Dermis microvascular lymphatic vessel endothelial cell (primary cell): ENCODE results near the gene COL4A1. TPM values are rescaled to one million over a fixed set of nuclear protein-coding genes. Genes with fewer than 3 reads are reported as not detected.

Source experiments
- DNase-seq, 2 donors: peaks; one replicate each; pipeline versions ENCODE4 v3.0.0 to v3.0.0-alpha.2; 2010; ENCODE audit warnings: low read depth in 2 of 2
- total RNA-seq: library from RNA; depleted of rRNA; stranded (reverse); fragments of >200 nt; gene quantifications from 2 replicates; pipeline ENCODE4 v1.2.1, GENCODE V29; 2014

Gene COL4A1
- total RNA-seq, 1 donor from 2014 or later: 1,098 TPM

DNA sequence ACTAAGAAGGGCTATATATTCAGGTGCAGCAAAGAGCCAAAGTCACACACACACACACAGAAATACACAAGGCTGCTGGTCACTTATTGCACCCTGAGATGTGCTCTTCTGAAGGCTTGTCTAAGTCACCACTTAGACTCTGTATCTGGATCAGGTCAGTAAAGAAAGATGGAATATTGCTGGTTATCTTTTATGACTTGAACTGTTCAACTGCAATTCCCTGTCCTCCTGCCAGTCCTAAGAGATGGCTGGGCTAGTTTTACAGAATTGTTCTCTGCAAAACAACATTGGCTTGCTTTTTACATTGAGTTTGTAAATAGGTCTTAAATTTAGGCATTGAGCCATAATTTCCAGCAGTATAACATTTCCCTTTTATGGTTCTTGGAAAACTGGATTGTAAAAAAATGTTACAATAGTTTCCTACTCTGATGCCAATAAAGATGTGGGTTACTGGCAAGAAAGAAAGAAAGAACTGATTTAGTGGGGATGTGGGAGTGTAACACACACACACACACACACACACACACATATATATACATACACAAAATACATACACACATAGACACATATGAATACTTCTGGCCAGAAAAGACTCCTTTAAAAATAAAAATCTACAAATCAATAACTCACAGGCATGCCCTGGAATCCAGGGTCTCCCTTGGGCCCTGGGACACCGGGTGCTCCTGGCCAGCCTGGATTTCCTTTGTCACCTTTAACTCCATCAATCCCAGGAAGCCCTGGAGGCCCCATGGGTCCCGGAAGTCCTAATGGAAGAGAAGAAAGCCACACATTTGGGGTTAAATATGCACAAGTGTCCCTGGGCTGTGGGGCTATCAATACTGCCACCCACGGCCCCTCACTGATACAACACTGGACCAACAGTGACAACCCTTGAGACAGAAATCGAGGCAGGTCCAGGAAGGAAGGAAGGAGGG lies 137.7 kb downstream of the COL4A1 start:
- peak in 1 of 2 donors; percentile 30 for DNase-seq

DNA sequence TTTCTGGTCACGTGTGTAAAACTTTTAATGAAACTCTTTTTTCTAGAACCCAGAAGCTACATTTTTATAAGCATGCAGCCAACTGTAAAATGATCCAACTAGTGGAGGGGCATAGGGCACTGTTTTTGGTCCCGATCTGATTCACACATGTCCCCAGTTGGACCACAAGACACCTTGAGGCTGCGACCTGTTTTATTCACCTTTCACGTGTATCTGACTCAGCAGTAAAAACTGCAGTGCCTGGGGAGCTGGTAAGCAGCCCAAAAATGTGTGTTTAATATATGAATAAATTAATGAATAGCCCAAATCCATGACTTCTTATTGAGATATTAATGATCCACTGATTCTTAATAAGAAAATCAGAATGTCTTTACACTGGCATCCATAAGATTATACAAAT lies 140.4 kb downstream of the COL4A1 start:
- DNase-seq: no peak

DNA sequence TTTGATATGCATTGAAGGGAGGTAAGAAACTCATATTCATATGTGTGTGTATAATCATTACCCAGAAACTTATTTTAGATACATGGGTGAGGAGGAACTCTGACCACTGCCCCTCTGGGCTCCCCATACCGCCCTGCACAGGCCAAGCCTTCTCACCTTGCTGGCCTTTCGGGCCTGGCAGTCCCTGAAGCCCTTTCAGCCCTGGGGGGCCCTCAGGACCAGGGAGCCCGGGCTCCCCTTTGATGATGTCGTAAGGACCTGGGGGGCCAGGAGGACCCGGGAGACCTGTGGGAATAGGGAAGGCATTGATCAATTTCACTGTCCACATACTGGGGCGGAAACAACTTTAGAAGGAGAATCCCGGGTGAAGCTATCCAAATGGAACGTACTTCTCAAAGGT lies 142.3 kb downstream of the COL4A1 start:
- DNase-seq: no peak

DNA sequence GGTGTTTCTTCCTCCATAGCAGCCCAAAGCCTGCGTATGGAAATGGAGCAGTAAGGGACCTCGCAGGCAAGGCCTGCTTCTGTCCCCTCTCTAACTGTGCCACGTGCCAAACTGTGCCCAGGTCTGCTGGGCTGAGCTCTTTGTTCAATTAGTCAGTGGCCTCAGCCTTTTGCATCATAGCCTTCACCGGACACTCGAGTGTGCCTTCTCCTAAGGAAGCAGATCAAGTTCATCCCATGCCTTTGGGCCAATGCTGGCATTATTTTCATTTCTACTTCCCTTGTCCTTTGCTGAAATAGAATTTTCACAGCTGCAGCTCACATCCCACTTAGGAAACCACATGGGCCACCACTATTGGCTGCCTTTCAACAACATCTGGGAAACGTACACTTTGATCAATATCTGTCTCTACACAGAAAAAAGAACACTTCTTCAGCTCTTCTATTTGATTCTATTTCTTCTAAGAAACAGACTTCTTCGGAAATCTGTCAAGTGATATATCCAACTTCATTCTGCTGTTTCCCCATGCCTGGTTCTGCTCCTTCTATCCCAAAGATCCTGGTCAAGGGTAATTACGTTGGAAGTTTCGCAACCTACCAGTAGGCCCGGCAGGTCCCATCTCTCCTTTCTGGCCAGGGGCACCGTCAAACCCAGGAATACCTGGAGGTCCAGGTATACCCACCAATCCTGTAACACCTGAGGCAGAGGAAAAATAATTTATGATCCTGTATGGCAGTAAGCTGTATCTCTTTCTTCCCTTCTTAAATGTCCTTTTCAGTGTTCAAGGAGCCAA lies 143.9 kb downstream of the COL4A1 start:
- DNase-seq: no peak

DNA sequence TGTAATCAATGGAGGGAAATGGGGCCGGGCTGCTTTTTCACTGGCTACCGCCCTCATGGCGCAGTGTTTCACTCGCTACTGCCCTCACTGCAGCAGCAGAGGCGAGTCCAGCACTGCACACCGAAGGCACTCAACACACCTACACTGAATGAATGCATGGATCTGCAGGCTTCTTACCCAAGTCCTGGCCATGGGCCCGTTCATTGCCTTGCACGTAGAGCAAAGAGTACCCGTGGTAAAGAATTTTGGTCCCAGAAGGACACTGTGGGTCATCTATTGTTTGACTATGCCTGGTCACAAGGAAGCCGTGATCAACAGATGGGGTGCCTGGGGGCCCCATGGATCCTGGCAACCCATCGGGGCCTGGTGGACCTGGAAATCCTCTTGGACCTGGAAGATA lies 144.9 kb downstream of the COL4A1 start:
- DNase-seq: no peak

DNA sequence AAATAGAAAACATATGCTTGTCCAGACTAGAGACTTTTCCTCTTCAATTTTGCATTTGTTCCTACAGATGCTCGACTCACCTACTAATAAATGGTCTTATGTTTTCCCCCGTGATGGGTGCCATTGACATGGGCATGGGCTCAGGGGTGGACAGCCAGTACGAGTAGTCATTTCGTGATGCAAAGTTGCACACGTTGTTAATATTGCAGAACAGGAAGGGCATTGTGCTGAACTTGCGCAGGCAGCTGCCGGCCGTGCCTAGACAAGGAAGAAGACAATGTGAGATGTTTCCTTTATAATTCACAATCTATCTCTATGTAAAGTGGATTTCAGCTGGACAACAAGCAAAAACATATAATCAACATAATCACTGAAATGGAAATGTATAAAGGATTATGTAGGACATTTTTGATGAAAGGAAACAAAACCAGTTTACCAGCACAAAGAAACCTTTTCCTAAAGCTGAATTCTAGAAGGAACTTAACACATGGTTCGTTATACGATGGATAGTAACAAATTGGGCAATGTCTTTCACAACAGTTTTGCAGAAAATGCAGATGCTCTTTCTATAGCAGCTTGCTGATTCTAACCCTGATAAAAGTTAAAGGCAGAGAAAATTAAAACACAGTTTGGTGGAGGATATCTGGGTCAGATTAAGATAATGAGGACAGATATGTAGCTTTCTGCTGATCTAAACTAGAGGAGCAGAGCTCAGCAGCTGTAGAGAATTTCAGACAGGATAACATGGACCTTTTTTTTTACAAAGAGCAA lies 145.7 kb downstream of the COL4A1 start:
- no peak for DNase-seq

DNA sequence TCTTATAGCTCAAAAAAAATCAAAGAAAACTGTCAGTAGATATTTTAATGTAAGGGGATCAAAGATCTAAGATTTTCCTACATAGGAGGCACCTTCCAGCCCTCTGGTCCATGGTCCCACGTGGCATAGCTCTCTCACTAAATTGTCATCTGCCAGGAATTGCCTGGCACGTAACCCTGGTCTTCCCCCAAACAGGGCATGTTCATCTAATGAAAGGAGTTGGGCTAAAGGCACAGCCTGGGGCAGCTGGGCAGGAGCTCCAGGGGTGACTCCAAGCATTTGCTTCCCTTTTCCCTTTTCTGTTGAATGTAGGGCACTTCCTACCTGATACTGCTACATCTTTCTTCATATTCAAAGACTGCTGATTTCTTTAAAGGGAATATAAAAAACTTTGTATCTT lies 148.7 kb downstream of the COL4A1 start:
- DNase-seq: no peak

DNA sequence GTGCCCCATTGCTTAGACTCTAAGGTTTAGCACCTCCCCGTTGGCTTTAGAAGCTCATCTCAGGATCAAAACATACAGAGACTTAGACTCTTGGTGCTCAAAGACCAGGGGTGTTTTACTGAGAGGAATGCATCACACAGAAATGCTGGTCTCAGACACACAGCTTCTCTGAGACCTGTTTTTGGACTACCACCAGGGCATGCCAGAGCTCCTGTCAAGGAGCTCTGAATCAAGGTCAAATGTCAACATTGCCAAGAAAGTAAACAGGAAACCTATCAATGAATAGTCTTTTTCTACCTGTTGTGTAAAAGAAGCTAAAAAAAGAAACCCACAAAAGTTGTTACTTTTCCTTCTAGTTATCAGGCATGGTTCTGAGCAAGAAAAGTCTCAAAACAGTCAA lies 149.2 kb downstream of the COL4A1 start:
- no peak for DNase-seq

DNA sequence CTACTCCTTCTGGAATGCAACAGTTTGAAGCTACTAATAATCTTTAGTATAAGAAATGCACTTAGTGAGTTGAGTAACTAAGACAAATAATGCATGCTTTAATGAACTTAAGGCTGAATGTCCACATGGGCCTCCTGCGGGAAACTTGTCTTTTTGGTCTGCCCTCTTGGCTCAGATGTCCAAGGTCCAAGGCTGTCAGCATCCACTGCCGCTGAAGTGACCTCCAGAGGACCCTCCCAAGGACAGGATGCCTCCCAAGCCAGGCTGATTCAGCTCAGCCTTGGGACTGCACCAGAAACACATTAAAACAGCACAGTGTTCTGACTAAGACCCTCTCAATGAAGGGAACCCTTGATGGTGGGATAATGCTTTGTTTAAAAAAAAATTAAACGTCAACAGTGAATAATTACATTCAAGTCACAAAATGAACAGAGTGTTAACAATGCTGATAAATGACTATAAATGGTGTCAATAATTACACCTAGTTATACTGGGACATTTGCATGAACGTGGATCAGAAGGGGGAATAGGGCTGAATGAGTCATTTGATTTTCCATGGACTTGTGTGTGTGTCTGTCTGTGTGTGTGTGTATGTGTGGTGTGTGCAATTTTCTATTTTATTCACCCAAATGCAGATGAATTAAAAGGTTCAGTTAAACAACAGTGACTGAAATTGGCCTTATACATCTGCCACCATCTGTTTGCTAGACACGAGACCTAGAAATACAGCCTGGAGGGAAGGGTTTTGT lies 150.5 kb downstream of the COL4A1 start:
- DNase-seq: no peak

DNA sequence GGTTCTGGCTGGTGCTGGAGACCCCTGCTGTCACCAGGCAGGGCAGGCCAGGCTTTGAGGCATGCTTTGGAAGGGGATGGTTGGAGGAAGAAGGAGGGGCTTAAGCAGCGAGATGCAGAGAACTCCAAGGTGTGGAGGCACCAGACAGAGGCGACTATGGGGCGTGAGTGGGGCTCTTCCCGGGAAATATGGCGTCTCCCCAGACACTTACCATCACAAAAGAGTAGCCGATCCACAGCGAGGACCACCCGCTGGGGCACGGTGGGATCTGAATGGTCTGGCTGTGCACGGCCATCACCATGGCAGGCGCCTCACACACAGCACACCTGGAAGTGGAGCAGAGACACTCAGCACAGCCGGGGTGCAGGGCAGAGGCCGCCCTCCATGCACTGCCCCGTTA lies 151.9 kb downstream of the COL4A1 start:
- no peak for DNase-seq

DNA sequence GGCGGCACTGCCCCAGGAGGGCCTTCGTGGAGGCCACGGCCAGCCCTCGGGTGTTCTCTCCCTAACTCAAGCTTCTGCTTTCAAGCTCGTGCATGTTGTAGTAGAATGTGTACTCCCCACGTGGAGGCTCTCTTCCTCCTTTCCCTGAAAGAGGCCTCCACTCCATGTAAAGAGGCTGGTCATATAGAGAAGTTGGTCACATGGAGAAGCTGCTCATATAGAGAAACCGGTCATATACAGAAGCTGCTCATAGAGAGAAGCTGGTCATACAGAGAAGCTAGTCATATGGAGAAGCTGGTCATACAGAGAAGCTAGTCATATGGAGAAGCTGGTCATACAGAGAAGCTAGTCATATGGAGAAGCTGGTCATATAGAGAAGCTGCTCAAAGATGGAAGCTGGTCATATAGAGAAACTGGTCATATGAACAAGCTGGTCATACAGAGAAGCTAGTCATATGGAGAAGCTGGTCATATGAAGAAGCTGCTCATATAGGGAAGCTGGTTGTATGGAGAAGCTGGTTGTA lies 152.5 kb downstream of the COL4A1 start:
- DNase-seq: no peak

DNA sequence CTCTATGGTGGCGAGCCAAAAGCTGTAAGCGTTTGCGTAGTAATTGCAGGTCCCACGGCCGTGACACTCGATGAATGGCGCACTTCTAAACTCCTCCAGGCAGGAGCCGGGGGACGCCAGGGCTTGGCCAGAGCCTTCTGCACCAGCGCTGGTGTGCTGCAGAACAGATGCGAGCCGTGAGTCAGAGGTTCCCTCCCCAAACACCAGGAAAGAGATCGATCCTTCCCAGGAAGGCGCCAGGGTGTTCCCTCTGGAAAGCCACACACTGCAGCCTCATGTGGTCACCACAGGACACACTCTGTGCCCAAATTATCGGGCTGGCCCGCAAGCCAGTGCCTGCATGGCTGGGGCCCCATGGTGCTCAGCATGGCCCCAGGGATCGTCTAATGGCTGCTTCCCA lies 154.6 kb downstream of the COL4A1 start:
- no peak for DNase-seq

DNA sequence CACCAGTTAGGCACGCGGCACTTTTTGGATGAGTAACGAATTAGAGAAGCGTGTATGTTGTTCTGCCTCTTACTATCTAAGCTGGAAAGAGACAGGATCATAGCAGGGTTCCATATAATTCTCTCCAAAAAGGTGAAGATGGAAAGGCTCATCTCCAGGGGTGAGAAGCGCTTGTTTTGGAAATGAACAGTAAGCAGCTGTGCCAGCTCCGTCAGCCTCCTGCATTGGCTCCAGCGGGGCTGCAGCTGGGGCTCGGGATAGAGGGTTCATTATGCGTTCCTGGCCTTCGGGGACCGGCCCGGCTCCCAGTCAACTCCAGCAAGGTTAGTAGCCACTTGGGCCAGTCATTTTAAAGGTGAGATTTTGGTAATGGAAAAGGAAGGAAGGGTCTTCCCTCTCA lies 155.5 kb downstream of the COL4A1 start:
- no peak for DNase-seq

DNA sequence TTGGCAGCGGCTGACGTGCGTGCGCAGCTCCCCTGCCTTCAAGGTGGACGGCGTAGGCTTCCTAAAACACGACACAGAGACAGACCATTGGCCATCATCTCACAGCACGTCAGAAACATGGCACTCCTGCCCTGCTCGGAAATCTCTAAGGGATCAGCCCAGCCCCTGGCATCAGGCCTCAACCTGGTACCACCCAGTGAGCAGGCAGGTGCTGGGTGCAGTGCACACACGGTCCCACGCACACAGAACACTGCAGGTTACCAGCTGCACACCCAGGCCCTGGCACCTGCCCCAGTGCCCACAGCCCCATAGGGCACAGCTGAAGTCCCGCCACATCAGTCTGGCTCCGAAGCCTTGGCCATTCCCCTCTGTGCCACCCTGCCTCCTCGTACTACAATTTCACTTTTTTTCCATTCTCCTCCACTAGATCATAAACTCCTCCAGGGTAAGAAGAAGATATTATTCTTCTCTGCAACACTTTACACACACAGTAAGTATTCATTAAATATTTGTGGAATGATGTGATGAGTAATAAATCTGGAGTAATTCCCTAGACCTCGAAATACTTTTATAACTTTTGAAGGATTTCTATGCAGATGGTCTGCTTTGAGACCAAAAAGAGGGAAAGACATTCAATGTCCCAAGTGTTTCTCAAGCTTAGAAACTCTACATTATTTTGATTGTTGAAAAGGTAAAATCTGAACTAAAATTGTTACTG lies 156.4 kb downstream of the COL4A1 start:
- no peak for DNase-seq

DNA sequence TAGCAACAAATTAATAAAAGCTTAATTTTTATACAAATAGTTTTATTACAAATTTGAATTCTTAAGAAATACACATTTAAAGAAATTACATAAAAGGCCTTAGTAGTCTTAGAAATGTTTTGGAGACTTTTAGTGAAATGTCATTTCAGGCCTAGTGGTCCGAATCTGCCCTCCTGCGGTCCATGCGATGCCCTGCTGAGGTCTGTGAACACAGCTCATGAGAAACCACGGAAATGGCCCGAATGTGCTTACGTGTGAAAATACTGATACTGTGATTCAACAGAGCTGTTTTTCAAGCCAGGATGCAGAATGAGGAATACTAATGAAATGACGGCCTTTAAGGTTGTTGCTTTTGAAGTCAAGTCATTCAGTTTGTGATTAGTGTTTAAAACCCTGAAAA lies 157.9 kb downstream of the COL4A1 start:
- no peak for DNase-seq

DNA sequence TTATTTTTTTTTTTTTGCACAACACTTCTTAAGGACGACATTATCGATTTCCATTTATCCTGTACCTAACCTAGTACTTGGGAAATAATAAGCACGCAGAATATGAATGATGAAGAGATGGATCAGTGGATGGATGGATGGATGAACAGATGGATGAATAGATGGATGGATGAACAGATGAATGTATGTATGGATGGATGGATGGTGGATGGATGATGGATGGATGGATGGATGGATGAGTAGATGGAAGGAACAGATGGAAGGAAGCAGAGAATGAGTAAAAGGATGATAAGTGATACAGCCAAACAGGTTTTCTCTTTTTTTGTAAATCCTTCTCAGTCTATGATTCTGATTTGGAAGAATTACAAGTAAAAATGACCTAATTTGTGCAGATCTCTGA lies 166.9 kb downstream of the COL4A1 start:
- DNase-seq: no peak

DNA sequence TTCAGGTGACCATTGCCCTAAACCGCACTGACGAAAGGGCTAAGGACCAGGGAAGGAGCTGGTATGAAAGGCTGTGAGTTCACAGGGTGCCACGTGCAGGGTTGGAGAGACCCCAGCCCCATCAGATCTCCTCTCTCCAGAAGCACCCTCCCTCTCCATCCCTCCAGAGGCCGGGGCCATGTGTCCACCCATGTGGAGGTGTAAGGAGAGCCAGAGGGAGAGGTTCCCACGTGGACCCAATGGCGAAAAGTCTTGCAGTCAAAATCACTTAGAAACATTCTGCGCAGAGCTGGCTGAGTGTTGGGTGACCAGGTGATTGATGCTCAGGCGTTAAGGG lies 168.3 kb downstream of the COL4A1 start:
- DNase-seq: no peak

DNA sequence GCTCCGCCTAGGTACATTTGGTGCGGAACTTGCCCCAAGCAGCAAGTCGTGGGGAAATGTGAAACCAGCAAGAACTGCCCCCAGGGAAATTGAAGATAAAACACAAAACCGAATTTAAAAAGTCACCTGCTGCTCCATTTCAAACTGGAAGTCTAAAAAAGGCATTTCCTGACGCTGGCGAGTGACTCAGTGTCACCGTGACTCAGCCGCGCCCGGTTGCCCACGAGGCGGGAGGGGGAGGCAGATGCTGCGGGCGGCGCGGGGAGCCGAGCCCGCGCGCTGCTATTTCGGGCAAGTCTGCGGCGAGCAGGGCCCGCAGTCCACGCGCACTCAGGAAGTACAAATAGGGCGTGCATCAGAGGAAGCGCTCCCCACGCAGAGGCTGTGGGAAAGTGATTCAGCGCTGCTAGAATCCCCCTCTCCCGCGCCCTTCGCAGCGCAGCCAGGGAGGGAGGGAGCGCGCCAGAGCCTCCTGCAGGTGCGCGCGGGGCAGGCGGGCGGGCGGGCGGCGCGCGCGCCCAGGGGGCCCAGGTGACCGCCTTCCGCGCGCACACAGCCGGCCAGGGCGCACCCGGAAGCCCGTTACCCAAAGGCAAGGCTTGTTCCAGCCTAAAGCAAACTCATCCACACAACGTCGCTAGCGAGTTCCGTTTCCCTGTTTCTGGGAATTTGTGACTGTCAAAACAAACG lies 168.8 kb downstream of the COL4A1 start:
- DNase-seq: peak; percentile 62 to 82

DNA sequence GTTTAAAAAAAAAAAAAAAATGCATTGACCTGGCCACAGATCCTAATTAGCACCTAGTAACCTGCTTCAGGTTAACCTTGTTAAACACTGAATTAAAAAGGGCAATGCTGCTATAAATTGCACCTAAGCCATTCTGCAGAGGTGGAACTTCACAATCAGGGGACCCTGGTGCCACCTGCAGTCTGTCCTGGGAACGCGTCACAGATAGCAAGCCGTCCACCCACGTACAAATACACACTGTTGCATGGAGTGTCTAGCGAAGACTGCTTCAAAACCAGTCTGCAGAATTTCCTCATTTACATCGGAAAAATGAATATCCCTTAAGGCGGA lies 169.3 kb downstream of the COL4A1 start:
- DNase-seq: peak; percentile 59 to 65
